ENCODE results near the gene MCF2L. TPM values are rescaled to one million over a fixed set of nuclear protein-coding genes. Genes with fewer than 3 reads are reported as not detected.

MCF2L gene
- total and polyA plus RNA-seq, 10 of the 15 experiments (the other 5 are each of a cell fraction or from before 2014, with no cell fraction given): 0.06 to 1.1 (median 0.21) TPM; not detected in 2

DNA sequence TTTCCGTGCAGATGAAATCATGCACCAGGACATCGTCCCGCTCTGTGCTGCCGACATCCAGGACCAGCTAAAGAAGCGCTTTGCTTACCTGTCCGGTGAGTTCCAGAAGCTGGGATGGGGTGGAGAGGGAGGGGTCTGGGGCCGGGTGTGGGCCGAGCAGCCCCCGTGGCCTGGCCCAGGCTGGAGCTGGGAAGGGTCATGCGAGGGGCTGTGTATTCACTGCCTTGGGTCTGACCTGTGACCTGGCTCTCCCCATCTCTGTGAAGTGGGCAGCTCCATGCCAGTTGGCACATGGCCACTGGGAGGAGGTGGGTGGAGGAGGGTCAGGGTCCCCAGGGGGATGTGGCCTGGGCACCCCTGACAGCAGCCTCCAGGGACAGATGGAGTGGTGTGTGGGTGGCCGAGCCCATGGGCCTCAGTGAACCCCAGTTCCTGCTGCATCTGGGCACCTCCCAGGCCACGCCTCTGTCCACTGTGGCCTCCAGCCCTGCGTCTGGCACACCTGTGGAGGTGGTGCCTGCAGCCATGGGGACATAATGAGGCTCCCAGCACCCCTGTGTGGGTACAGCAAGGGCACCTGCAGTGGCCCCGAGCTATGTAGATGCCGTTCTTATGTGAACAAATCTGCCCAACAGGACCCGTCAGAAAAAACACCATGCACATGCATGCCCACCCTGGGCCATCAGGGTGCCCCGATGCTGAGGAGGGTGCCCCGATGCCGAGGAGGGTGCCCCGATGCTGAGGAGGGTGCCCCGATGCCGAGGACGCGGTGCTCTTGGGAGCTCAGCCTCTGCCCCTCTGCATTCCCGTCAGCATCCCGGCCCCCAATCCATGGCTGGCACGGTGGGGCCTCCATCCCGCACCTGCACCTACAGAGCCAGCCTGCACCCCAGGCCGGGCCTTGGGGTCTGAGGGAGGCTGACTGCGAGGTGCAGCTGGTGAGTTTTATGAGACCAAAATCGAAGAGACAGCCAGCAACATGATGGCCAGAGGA is 46.0 kb downstream of the MCF2L start:
- Histone ChIP-seq H3K27me3 (replicated peaks in 1 of 2; ENCODE audit: control insufficient read depth in 2 of 2, insufficient read depth in 2 of 2, low read length in 1 of 2) (no peaks in the 10 kb centered on the region), H3K36me3 (ENCODE audit: control insufficient read depth in 2 of 2, insufficient read depth in 2 of 2, low read length in 1 of 2) (no peaks in the 10 kb centered on the region), H3K4me2 (ENCODE audit: control insufficient read depth, insufficient read depth) (no peak overlapping the region), H3K4me3 (no peak overlapping the region), H3K9me3 (replicated peaks; ENCODE audit: control insufficient read depth, insufficient read depth, low read length) (no peaks in the 10 kb centered on the region), H4K20me1 (ENCODE audit: control insufficient read depth, insufficient read depth) (no peaks in the 10 kb centered on the region), H3K9ac (ENCODE audit: control insufficient read depth, insufficient read depth, low read length) (no peak overlapping the region), H3K4me1 (ENCODE audit: control insufficient read depth, insufficient read depth, low read length) (no peaks in the 10 kb centered on the region), H3K27ac (ENCODE audit: control insufficient read depth, insufficient read depth) (no peak overlapping the region), H3K79me2 (ENCODE audit: control insufficient read depth, insufficient read depth, low read length) (no peaks in the 10 kb centered on the region), H2AFZ (ENCODE audit: control insufficient read depth, low read depth, low read length) (no peak overlapping the region)
- POLR2A ChIA-PET: no interaction called here
- TF ChIP-seq ZSCAN29 (IDR thresholded peaks at IDR 0.05): no peak
- TF ChIP-seq DPF2 (IDR thresholded peaks at IDR 0.05): no peak
- no peak for TF ChIP-seq TARDBP (IDR thresholded peaks at IDR 0.05; ENCODE audit: borderline replicate concordance)
- TF ChIP-seq IRF4 (IDR thresholded peaks at IDR 0.05; ENCODE audit: low read depth, low read length): no peak
- TF ChIP-seq REST (IDR thresholded peaks at IDR 0.05; ENCODE audit: low read depth, low read length): no peak
- no peak for TF ChIP-seq ATF2 (IDR thresholded peaks at IDR 0.05; ENCODE audit: low read length)
- TF ChIP-seq MXI1 (IDR thresholded peaks at IDR 0.05; ENCODE audit: low read depth, low read length): no peak
- no peak for TF ChIP-seq ZNF217 (IDR thresholded peaks at IDR 0.05)
- no peak for TF ChIP-seq SREBF1 (IDR thresholded peaks at IDR 0.05; ENCODE audit: low read length)
- TF ChIP-seq GATAD2B (conservative IDR thresholded peaks at IDR 0.05; ENCODE audit: low read depth): no peak
- no peak for TF ChIP-seq YY1 (IDR thresholded peaks at IDR 0.05; ENCODE audit: low read depth, low read length)
- RAD21 ChIA-PET (ENCODE audit: unreplicated experiment): no interaction called here
- no peak for DNase-seq (ENCODE audit: low read depth, low spot score)
- in situ Hi-C loops (cut with MboI) (no loop called here), intact Hi-C loops (cut with micrococcal nuclease; ENCODE audit: unreplicated experiment) (no loop called here)
- BruUV-seq (replicated peaks): no TSS peak
- SMC1A ChIA-PET (ENCODE audit: uncharacterized antibody, unreplicated experiment): no interaction called here
- 39% methylated on average over 22 of the region's 31 CpGs for WGBS (ENCODE audit: insufficient coverage, insufficient replicate concordance, low lambda C conversion rate, missing lambda C conversion rate)
- CTCF ChIA-PET: no interaction called here
- FAIRE-seq: no peak
- no peak for ATAC-seq
